ENCODE measurements around the gene ICA1L.

Gene ICA1L

GRCh38 chr2:202841090-202841867 is 30.3 kb downstream of the ICA1L start:
- no peak for TF ChIP-seq ZFX (IDR thresholded peaks at IDR 0.05; ENCODE audit: borderline replicate concordance)
- TF ChIP-seq CTCF (IDR thresholded peaks at IDR 0.05), result no peak
- H3K27ac ChIP-seq, result no peak overlapping the region

GRCh38 chr2:202831242-202832220 is 40.0 kb downstream of the ICA1L start:
- TF ChIP-seq ZFX (IDR thresholded peaks at IDR 0.05; ENCODE audit: borderline replicate concordance), result no peak
- peak; percentile 77 for TF ChIP-seq CTCF (IDR thresholded peaks at IDR 0.05)
- H3K27ac ChIP-seq, result no peak overlapping the region

GRCh38 chr2:202824901-202825300 is 46.7 kb downstream of the ICA1L start:
- TF ChIP-seq ZFX (IDR thresholded peaks at IDR 0.05; ENCODE audit: borderline replicate concordance) (no peak), CTCF (IDR thresholded peaks at IDR 0.05) (no peak)
- no peak overlapping the region for H3K27ac ChIP-seq

- no peak for TF ChIP-seq CTCF (IDR thresholded peaks at IDR 0.05)
- no peak for TF ChIP-seq ZFX (IDR thresholded peaks at IDR 0.05; ENCODE audit: borderline replicate concordance)
- no peak overlapping the region for H3K27ac ChIP-seq
These were observed 49.2 kb downstream of the ICA1L start for GRCh38 chr2:202822411-202822810.

- H3K27ac ChIP-seq, result no peak overlapping the region
- TF ChIP-seq CTCF (IDR thresholded peaks at IDR 0.05) (no peak), ZFX (IDR thresholded peaks at IDR 0.05; ENCODE audit: borderline replicate concordance) (no peak)
These were observed 50.1 kb downstream of the ICA1L start for GRCh38 chr2:202821206-202822160.

GRCh38 chr2:202818321-202818720 is 53.2 kb downstream of the ICA1L start:
- no peak overlapping the region for H3K27ac ChIP-seq
- TF ChIP-seq CTCF (IDR thresholded peaks at IDR 0.05) (no peak), ZFX (IDR thresholded peaks at IDR 0.05; ENCODE audit: borderline replicate concordance) (no peak)

Measured in 22Rv1 (cell line).